Endothelial cell of umbilical vein (primary cell): ENCODE results near the gene VIPR2. TPM values are rescaled to one million over a fixed set of nuclear protein-coding genes. Genes with fewer than 3 reads are reported as not detected.

Source experiments
- BruUV-seq: library from RNA; stranded (reverse); fragments of 400-500 nt; replicated peaks from 2 replicates; lab custom pipeline; 2021; lab: Mats Ljungman, UMichigan
- CTCF ChIA-PET: fragments of 300-600, 350-600 bp; sonication (Branson Sonifier 250); formaldehyde crosslinking; loops from one replicate; lab custom pipeline; 2021; ENCODE audit warnings: antibody characterized with exemption, inconsistent platforms; lab: Charles Lee
- POLR2A ChIA-PET: fragments of 300-600, 350-600 bp; sonication (Branson Sonifier 250); formaldehyde crosslinking; loops from one replicate; lab custom pipeline; 2021; ENCODE audit warnings: antibody characterized with exemption, inconsistent platforms; lab: Charles Lee
- DNase-seq: peaks from one replicate; pipeline ENCODE4 v3.0.0-alpha.2; 2011; ENCODE audit warnings: low read depth, low spot score
- FAIRE-seq: peaks from 2 replicates; lab custom pipeline; 2011; peaks lifted over from hg19 to GRCh38; lab: Jason Lieb, UNC
- H2AFZ ChIP-seq: 2 replicates; pipeline ENCODE4 v1.6.0; 2012; ENCODE audit warnings: low read depth, low read length, control low read depth, inconsistent platforms
- H3K27ac ChIP-seq: 2 replicates; pipeline ENCODE4 v1.5.1; 2011; ENCODE audit warnings: low read depth, mild to moderate bottlenecking, control low read depth, low read length, moderate library complexity; ENCODE audit not compliant: insufficient read depth
- H3K27me3 ChIP-seq, 2 experiments: 2 replicates each; pipeline versions ENCODE4 v1.6.0 to v1.6.1; 2011; ENCODE audit warnings: low read length in 2 of 2, mixed read lengths in 1 of 2; ENCODE audit not compliant: control insufficient read depth in 2 of 2, insufficient read depth in 2 of 2
- H3K36me3 ChIP-seq, 2 experiments: 2 replicates in 1 of 2; 3 replicates in 1 of 2; pipeline ENCODE4 v1.5.1; 2011; ENCODE audit warnings: low read length in 2 of 2, mild to moderate bottlenecking in 1 of 2, moderate library complexity in 1 of 2; ENCODE audit not compliant: control insufficient read depth in 2 of 2, insufficient read depth in 2 of 2; ENCODE audit errors: extremely low read depth in 1 of 2
- H3K4me1 ChIP-seq: 3 replicates; pipeline ENCODE4 v1.5.1; 2011; ENCODE audit warnings: mild to moderate bottlenecking, low read length; ENCODE audit not compliant: control insufficient read depth, insufficient read depth; ENCODE audit errors: extremely low read depth
- H3K4me2 ChIP-seq: 2 replicates; pipeline ENCODE4 v1.6.1; 2011; ENCODE audit warnings: low read length, control low read depth, mixed read lengths; ENCODE audit not compliant: insufficient read depth
- H3K4me3 ChIP-seq, 3 experiments: fragments of 200-600 bp in 1 of 3; sonication (generic), shearing (Covaris generic) in 1 of 3; replicated peaks in 1 of 3; 2 replicates each; pipeline ENCODE4 v1.5.1; 2011 to 2016; ENCODE audit warnings: control low read depth in 3 of 3, low read length in 3 of 3, mild to moderate bottlenecking in 2 of 3, inconsistent platforms in 1 of 3, low read depth in 1 of 3, moderate library complexity in 1 of 3; ENCODE audit not compliant: insufficient read depth in 1 of 3
- H3K79me2 ChIP-seq: 2 replicates; pipeline ENCODE4 v1.6.0; 2012; ENCODE audit warnings: low read length, inconsistent platforms; ENCODE audit not compliant: control insufficient read depth, insufficient read depth
- H3K9ac ChIP-seq: replicated peaks from 2 replicates; pipeline ENCODE3; 2011; ENCODE audit warnings: low read length, control low read depth; ENCODE audit not compliant: insufficient read depth; ENCODE audit errors: extremely low read depth
- H3K9me1 ChIP-seq: replicated peaks from 3 replicates; pipeline ENCODE4 v1.6.0; 2011; ENCODE audit warnings: mild to moderate bottlenecking, low read length; ENCODE audit not compliant: control insufficient read depth, insufficient read depth; ENCODE audit errors: extremely low read depth
- H3K9me3 ChIP-seq: replicated peaks from 2 replicates; pipeline ENCODE4 v1.5.1; 2012; ENCODE audit warnings: low read length, inconsistent platforms; ENCODE audit not compliant: control insufficient read depth, insufficient read depth
- H4K20me1 ChIP-seq: replicated peaks from 2 replicates; pipeline ENCODE3; 2011; ENCODE audit warnings: mild to moderate bottlenecking, low read length; ENCODE audit not compliant: control insufficient read depth, insufficient read depth; ENCODE audit errors: extremely low read depth
- POLR2A ChIP-seq: IDR thresholded peaks from 2 replicates; pipeline ENCODE4 v1.6.1; 2012; ENCODE audit warnings: low read depth, mild to moderate bottlenecking, control low read depth, low read length
- POLR2AphosphoS5 ChIP-seq: IDR thresholded peaks from 2 replicates; pipeline ENCODE4 v1.6.1; 2012; ENCODE audit warnings: low read depth, mild to moderate bottlenecking, control low read depth, low read length, moderate library complexity; ENCODE audit not compliant: insufficient read depth
- dilution Hi-C: fragments of 300-500 bp; cut with MboI; formaldehyde crosslinking; loops from one replicate; pipeline ENCODE4 v1.15.0; 2019; ENCODE audit warnings: low sequenced_read_pairs; ENCODE audit not compliant: extremely low pct_ligation_motif_present
- intact Hi-C: fragments of 100-400 bp; cut with micrococcal nuclease; formaldehyde crosslinking; loops from one replicate; pipeline ENCODE4 v1.10.0; 2022
- polyA plus RNA-seq, 4 experiments: library from polyadenylated mRNA; depleted of rRNA in 3 of 4; stranded (reverse) in 3 of 4; unstranded in 1 of 4; fragments of >200 nt; gene quantifications; 2 replicates each; pipeline versions ENCODE4 v1.2.1 to v1.2.3, GENCODE V29; 2011 to 2012; ENCODE audit warnings: missing spikeins in 1 of 4
- total RNA-seq: library from RNA; stranded (reverse); gene quantifications from 2 replicates; pipeline ENCODE4 v1.2.3, GENCODE V29; 2021

VIPR2 gene
- total and polyA plus RNA-seq, 2 donors (not counting 3 experiments of a cell fraction or from before 2014, with no cell fraction given) = not detected

DNA sequence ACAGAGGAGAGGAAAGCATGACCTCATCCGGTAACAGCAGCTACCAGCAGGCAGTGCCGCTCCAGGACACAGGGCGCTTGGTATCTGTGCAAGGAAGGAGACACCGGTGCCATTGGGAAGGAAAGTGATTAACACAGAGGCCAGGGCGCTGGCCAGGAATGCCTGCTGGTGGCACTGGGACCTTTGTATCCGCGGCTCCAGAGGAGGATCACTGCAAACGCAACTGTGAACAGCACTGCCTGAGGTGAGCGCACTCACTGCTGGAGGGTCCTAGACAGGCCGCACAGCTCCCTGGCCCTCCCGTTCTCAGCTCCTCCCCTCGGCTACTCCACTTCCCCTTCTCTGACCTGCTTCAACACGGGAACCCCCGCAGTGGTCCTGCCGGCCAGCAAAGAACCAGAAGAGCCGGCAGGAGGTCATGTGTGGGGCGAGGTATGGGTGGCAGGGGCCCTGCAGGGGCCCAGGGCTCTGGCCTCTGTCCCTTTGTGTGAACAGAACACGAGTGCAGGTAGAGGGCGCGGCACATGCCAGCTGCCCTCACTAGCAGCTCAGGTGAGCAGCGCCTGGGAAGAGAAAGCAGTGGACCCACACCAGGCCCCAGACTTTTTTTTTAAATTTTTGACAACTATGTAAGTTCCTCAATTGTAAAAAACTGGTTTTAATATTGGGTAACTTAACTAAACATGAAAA lies 107.6 kb downstream of the VIPR2 start:
- Histone ChIP-seq H4K20me1 (no peaks in the 10 kb centered on the region), H3K9me1 (no peaks in the 10 kb centered on the region), H3K4me2 (no peak overlapping the region), H3K9me3 (no peaks in the 10 kb centered on the region), H3K4me1 (no peaks in the 10 kb centered on the region), H3K27ac (no peak overlapping the region), H3K9ac (no peak overlapping the region), H3K79me2 (no peaks in the 10 kb centered on the region), H3K27me3 (no peaks in the 10 kb centered on the region), H3K36me3 (no peaks in the 10 kb centered on the region), H2AFZ (no peak overlapping the region), H3K4me3 (no peak overlapping the region)
- CTCF ChIA-PET = no interaction called here
- dilution Hi-C loops = no loop called here
- intact Hi-C loops = no loop called here
- POLR2A ChIA-PET = no interaction called here
- BruUV-seq = no TSS peak
- no peak for TF ChIP-seq POLR2AphosphoS5
- DNase-seq (no peak), FAIRE-seq (no peak)

DNA sequence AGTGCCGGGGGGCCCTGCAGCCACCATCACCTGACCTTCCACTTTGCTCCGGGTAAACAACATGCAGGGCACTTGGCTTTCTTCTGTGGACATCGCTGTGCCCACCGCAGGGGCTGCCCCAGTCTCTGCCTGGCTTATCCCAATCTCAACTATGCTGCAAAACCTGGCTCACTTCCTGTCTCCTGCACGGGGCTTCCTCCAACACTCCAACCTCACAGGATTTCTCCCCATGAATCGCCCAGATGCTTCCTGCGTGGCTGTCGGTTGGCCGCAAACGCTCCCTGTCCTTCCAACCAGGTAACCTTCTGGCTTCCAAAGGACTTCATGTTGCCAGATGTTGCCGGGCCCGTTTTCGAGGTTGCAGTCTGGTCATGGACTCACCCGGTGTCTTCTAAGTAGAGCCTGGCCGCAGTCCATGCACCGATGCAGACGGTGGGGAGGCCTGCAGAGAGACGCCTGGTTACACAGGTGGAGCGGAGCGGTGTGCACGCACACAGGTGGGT lies 109.0 kb downstream of the VIPR2 start:
- dilution Hi-C loops = no loop called here
- no peak overlapping the region for H3K4me2 ChIP-seq
- H3K27me3 ChIP-seq = no peaks in the 10 kb centered on the region
- BruUV-seq = no TSS peak
- peaks cover 1% of the 10 kb centered on the region for H3K4me1 ChIP-seq
- FAIRE-seq (no peak), DNase-seq (no peak)
- H3K9me1 ChIP-seq = no peaks in the 10 kb centered on the region
- no peak for TF ChIP-seq POLR2A
- H3K9me3 ChIP-seq = no peaks in the 10 kb centered on the region
- H2AFZ ChIP-seq = no peak overlapping the region
- no peaks in the 10 kb centered on the region for H4K20me1 ChIP-seq
- H3K4me3 ChIP-seq = no peak overlapping the region
- H3K27ac ChIP-seq = no peak overlapping the region
- H3K79me2 ChIP-seq = no peaks in the 10 kb centered on the region
- no peaks in the 10 kb centered on the region for H3K36me3 ChIP-seq
- CTCF ChIA-PET = no interaction called here
- POLR2A ChIA-PET = no interaction called here
- intact Hi-C loops = no loop called here
- no peak overlapping the region for H3K9ac ChIP-seq
